Astrocyte (in vitro differentiated cells and primary cell): ENCODE results near the gene SYVN1. TPM values are rescaled to one million over a fixed set of nuclear protein-coding genes. Genes with fewer than 3 reads are reported as not detected.

ENCODE experiments used
- DNase-seq: peaks from one replicate; pipeline ENCODE4 v3.0.0-alpha.2; 2010; ENCODE audit warnings: low read depth
- FAIRE-seq: peaks from 2 replicates; lab custom pipeline; 2011; peaks lifted over from hg19 to GRCh38; lab: Jason Lieb, UNC
- H2AFZ ChIP-seq: 2 replicates; pipeline ENCODE4 v1.6.0; 2012; ENCODE audit warnings: low read depth, low read length, inconsistent platforms
- H3K27ac ChIP-seq: 2 replicates; pipeline ENCODE4 v1.5.1; 2011; ENCODE audit warnings: low read depth, low read length, inconsistent platforms
- H3K27me3 ChIP-seq: 2 replicates; pipeline ENCODE4 v1.6.0; 2011; ENCODE audit warnings: low read length, inconsistent platforms; ENCODE audit not compliant: insufficient read depth
- H3K36me3 ChIP-seq: 2 replicates; pipeline ENCODE4 v1.5.1; 2011; ENCODE audit warnings: low read length, inconsistent platforms; ENCODE audit not compliant: insufficient read depth
- H3K4me1 ChIP-seq: 2 replicates; pipeline ENCODE4 v1.5.1; 2011; ENCODE audit warnings: low read length, inconsistent platforms; ENCODE audit not compliant: insufficient read depth
- H3K4me2 ChIP-seq: 2 replicates; pipeline ENCODE4 v1.6.0; 2012; ENCODE audit warnings: low read length, inconsistent platforms
- H3K4me3 ChIP-seq: 2 replicates; pipeline ENCODE4 v1.5.1; 2011; ENCODE audit warnings: low read depth, mild to moderate bottlenecking, low read length, inconsistent platforms; ENCODE audit not compliant: insufficient read depth
- H3K79me2 ChIP-seq: 2 replicates; pipeline ENCODE4 v1.6.0; 2012; ENCODE audit warnings: mild to moderate bottlenecking, low read length, inconsistent platforms; ENCODE audit not compliant: insufficient read depth
- H3K9ac ChIP-seq: 2 replicates; pipeline ENCODE4 v1.6.0; 2012; ENCODE audit warnings: mild to moderate bottlenecking, low read length, inconsistent platforms
- H3K9me3 ChIP-seq: 2 replicates; pipeline ENCODE4 v1.5.1; 2012; ENCODE audit warnings: low read depth, mild to moderate bottlenecking, low read length, inconsistent platforms; ENCODE audit not compliant: insufficient read depth
- H4K20me1 ChIP-seq: 2 replicates; pipeline ENCODE4 v1.6.0; 2012; ENCODE audit warnings: low read length, inconsistent platforms; ENCODE audit not compliant: insufficient read depth
- H3K27ac Mint-ChIP-seq: one replicate; pipeline ENCODE4 v1.8.0; 2021; ENCODE audit warnings: mild to moderate bottlenecking, mixed read lengths; ENCODE audit not compliant: unreplicated experiment
- H3K27me3 Mint-ChIP-seq: one replicate; pipeline ENCODE4 v1.8.0; 2021; ENCODE audit warnings: low read depth, mixed read lengths; ENCODE audit not compliant: unreplicated experiment
- H3K36me3 Mint-ChIP-seq: one replicate; pipeline ENCODE4 v1.8.0; 2021; ENCODE audit warnings: low read depth, mixed read lengths; ENCODE audit not compliant: unreplicated experiment
- H3K4me1 Mint-ChIP-seq: one replicate; pipeline ENCODE4 v1.8.0; 2021; ENCODE audit warnings: low read depth, mixed read lengths; ENCODE audit not compliant: unreplicated experiment
- H3K4me3 Mint-ChIP-seq: one replicate; pipeline ENCODE4 v1.8.0; 2021; ENCODE audit warnings: mild to moderate bottlenecking, moderate library complexity, mixed read lengths; ENCODE audit not compliant: unreplicated experiment
- H3K9me3 Mint-ChIP-seq: one replicate; pipeline ENCODE4 v1.8.0; 2021; ENCODE audit warnings: mild to moderate bottlenecking, mixed read lengths; ENCODE audit not compliant: unreplicated experiment
- CTCF ChIP-seq: IDR thresholded peaks from 2 replicates; pipeline ENCODE4 v1.5.1; 2011; ENCODE audit warnings: low read depth, mild to moderate bottlenecking, inconsistent platforms, low read length, moderate library complexity; ENCODE audit not compliant: insufficient read depth
- EZH2 ChIP-seq: IDR thresholded peaks from 2 replicates; pipeline ENCODE4 v1.6.1; 2012; ENCODE audit warnings: mild to moderate bottlenecking, low read length, inconsistent platforms; ENCODE audit not compliant: insufficient read depth
- total RNA-seq: library from RNA; stranded (reverse); gene quantifications from 2 replicates; pipeline ENCODE4 v1.2.1, GENCODE V29; 2021

Gene SYVN1
- total RNA-seq, 1 donor from 2014 or later = 43.0 TPM

- peaks cover 8% of the 10 kb centered on the region for H3K4me1 Mint-ChIP-seq
- TF ChIP-seq CTCF = no peak
- Histone ChIP-seq H3K27me3 (no peaks in the 10 kb centered on the region), H3K27ac (peak overlapping the region; percentile 99), H3K4me2 (peak overlapping the region; percentile 98), H3K4me3 (peak overlapping the region; percentile 88), H3K36me3 (peaks cover 26% of the 10 kb centered on the region), H4K20me1 (peaks cover 55% of the 10 kb centered on the region), H2AFZ (no peak overlapping the region), H3K79me2 (peaks cover 38% of the 10 kb centered on the region), H3K9me3 (no peaks in the 10 kb centered on the region), H3K4me1 (peaks cover 13% of the 10 kb centered on the region), H3K9ac (peak overlapping the region; percentile 98)
- FAIRE-seq = no peak
- H3K4me3 Mint-ChIP-seq = peak overlapping the region; percentile 99
- H3K27ac Mint-ChIP-seq = peak overlapping the region; percentile 100
- no peak for DNase-seq
- H3K36me3 Mint-ChIP-seq = peaks cover 14% of the 10 kb centered on the region
- H3K27me3 Mint-ChIP-seq = no peaks in the 10 kb centered on the region
- H3K9me3 Mint-ChIP-seq = no peaks in the 10 kb centered on the region
Observed at GRCh38 chr11:65132988-65133700, 1.2 kb downstream of the SYVN1 start.

- Histone ChIP-seq H3K4me1 (peaks cover 13% of the 10 kb centered on the region), H3K27ac (no peak overlapping the region), H3K9ac (peak overlapping the region; percentile 98), H3K4me2 (peak overlapping the region; percentile 98), H3K4me3 (peak overlapping the region; percentile 3), H3K9me3 (no peaks in the 10 kb centered on the region), H3K79me2 (peaks cover 38% of the 10 kb centered on the region), H3K36me3 (peaks cover 28% of the 10 kb centered on the region), H4K20me1 (peaks cover 60% of the 10 kb centered on the region), H2AFZ (no peak overlapping the region), H3K27me3 (no peaks in the 10 kb centered on the region)
- Mint-ChIP-seq H3K9me3 (no peaks in the 10 kb centered on the region), H3K36me3 (peaks cover 15% of the 10 kb centered on the region), H3K27me3 (no peaks in the 10 kb centered on the region), H3K27ac (peak overlapping the region; percentile 66), H3K4me3 (peak overlapping the region; percentile 99), H3K4me1 (peaks cover 8% of the 10 kb centered on the region)
- no peak for TF ChIP-seq EZH2
- no peak for TF ChIP-seq CTCF
- no peak for FAIRE-seq
- DNase-seq = no peak
Observed at GRCh38 chr11:65132238-65132987, 1.9 kb downstream of the SYVN1 start.

GRCh38 chr11:65131895-65132237 lies 2.5 kb downstream of the SYVN1 start:
- H3K27ac Mint-ChIP-seq = no peak overlapping the region
- Histone ChIP-seq H3K9me3 (no peaks in the 10 kb centered on the region), H3K4me3 (no peak overlapping the region), H3K36me3 (peaks cover 33% of the 10 kb centered on the region), H3K79me2 (peaks cover 38% of the 10 kb centered on the region), H3K27me3 (no peaks in the 10 kb centered on the region), H3K27ac (no peak overlapping the region), H4K20me1 (peaks cover 61% of the 10 kb centered on the region), H3K4me1 (peaks cover 13% of the 10 kb centered on the region), H3K4me2 (no peak overlapping the region), H3K9ac (peak overlapping the region; percentile 2), H2AFZ (no peak overlapping the region)
- H3K36me3 Mint-ChIP-seq = peaks cover 18% of the 10 kb centered on the region
- no peak overlapping the region for H3K4me3 Mint-ChIP-seq
- H3K4me1 Mint-ChIP-seq = peaks cover 8% of the 10 kb centered on the region
- no peak for FAIRE-seq
- H3K27me3 Mint-ChIP-seq = no peaks in the 10 kb centered on the region
- TF ChIP-seq CTCF (no peak), EZH2 (no peak)
- H3K9me3 Mint-ChIP-seq = no peaks in the 10 kb centered on the region
- DNase-seq = no peak
